HepG2 (cell line): Measurements from ENCODE around the gene ATPAF1. TPM values are rescaled to one million over a fixed set of nuclear protein-coding genes. Genes with fewer than 3 reads are reported as not detected.

Experiments used
- DNMT1 ChIP-seq: sonication (generic); formaldehyde crosslinking; IDR thresholded peaks from 2 replicates; pipeline ENCODE4 v1.5.1; 2020; ENCODE audit warnings: mild to moderate bottlenecking, missing genetic modification reagents
- GATAD2A ChIP-seq: IDR thresholded peaks from 2 replicates; pipeline ENCODE4 v1.6.1; 2016
- IKZF1 ChIP-seq: fragments of 450-650 bp; IDR thresholded peaks from 2 replicates; pipeline ENCODE4 v1.7.1; 2016
- NFIC ChIP-seq: IDR thresholded peaks from 2 replicates; pipeline ENCODE4 v1.6.1; 2012; ENCODE audit warnings: mild to moderate bottlenecking, low read length, inconsistent platforms
- PCBP2 ChIP-seq: fragments of 200-400 bp; formaldehyde crosslinking; optimal IDR thresholded peaks from 2 replicates; pipeline ENCODE3; 2018; ENCODE audit warnings: low read length, low read depth; ENCODE audit not compliant: poor library complexity, severe bottlenecking
- PHF8 ChIP-seq: sonication (generic); formaldehyde crosslinking; IDR thresholded peaks from 2 replicates; pipeline ENCODE4 v1.5.0; 2020; ENCODE audit warnings: missing genetic modification reagents
- PRMT3 ChIP-seq: sonication (generic); formaldehyde crosslinking; IDR thresholded peaks from 2 replicates; pipeline ENCODE4 v1.8.1; 2022; ENCODE audit warnings: low read depth, mild to moderate bottlenecking, moderate library complexity, missing genetic modification reagents, borderline replicate concordance
- RBM22 ChIP-seq: fragments of 200-400 bp; formaldehyde crosslinking; optimal IDR thresholded peaks from 2 replicates; pipeline ENCODE3; 2017; ENCODE audit warnings: mild to moderate bottlenecking, low read length, moderate library complexity
- SAP130 ChIP-seq: IDR thresholded peaks from 2 replicates; pipeline ENCODE4 v1.6.1; 2016; ENCODE audit warnings: low read depth
- SNRNP70 ChIP-seq: fragments of 200-400 bp; formaldehyde crosslinking; IDR thresholded peaks from 2 replicates; pipeline ENCODE4 v1.6.1; 2017; ENCODE audit warnings: mild to moderate bottlenecking, low read depth, low read length, moderate library complexity
- ZFP90 ChIP-seq: sonication (generic); formaldehyde crosslinking; IDR thresholded peaks from 2 replicates; pipeline ENCODE4 v1.8.0; 2022; ENCODE audit warnings: missing genetic modification reagents, mild to moderate bottlenecking, inconsistent platforms, borderline replicate concordance
- ZKSCAN8 ChIP-seq: IDR thresholded peaks from 2 replicates; pipeline ENCODE4 v1.6.1; 2016; ENCODE audit warnings: borderline replicate concordance, missing genetic modification reagents, missing compliant biosample characterization
- ZMYM4 ChIP-seq: sonication (generic); formaldehyde crosslinking; IDR thresholded peaks from 2 replicates; pipeline ENCODE4 v1.8.1; 2023; ENCODE audit warnings: mild to moderate bottlenecking, missing genetic modification reagents
- ZNF251 ChIP-seq: sonication (generic); formaldehyde crosslinking; IDR thresholded peaks from 2 replicates; pipeline ENCODE4 v1.9.0; 2021; ENCODE audit warnings: mild to moderate bottlenecking, missing genetic modification reagents
- ZNF292 ChIP-seq: sonication (generic); formaldehyde crosslinking; IDR thresholded peaks from 2 replicates; pipeline ENCODE4 v1.8.1; 2022; ENCODE audit warnings: mild to moderate bottlenecking, low read depth, missing genetic modification reagents, borderline replicate concordance
- ZNF3 ChIP-seq: IDR thresholded peaks from 2 replicates; pipeline ENCODE4 v1.7.0; 2017; ENCODE audit warnings: inconsistent platforms
- ZNF337 ChIP-seq: sonication (generic); formaldehyde crosslinking; IDR thresholded peaks from 2 replicates; pipeline ENCODE4 v1.5.1; 2020; ENCODE audit warnings: missing genetic modification reagents, low read depth, mild to moderate bottlenecking, borderline replicate concordance
- ZNF451 ChIP-seq: sonication (generic); formaldehyde crosslinking; IDR thresholded peaks from 2 replicates; pipeline ENCODE4 v1.5.0; 2020; ENCODE audit warnings: mild to moderate bottlenecking, missing genetic modification reagents
- ZNF644 ChIP-seq: IDR thresholded peaks from 2 replicates; pipeline ENCODE4 v1.6.1; 2016; ENCODE audit warnings: low read depth
- ZNF773 ChIP-seq: sonication (generic); formaldehyde crosslinking; IDR thresholded peaks from 2 replicates; pipeline ENCODE4 v1.4.0; 2020; ENCODE audit warnings: missing genetic modification reagents, borderline replicate concordance
- ZNF788 ChIP-seq: sonication (generic); formaldehyde crosslinking; IDR thresholded peaks from 2 replicates; pipeline ENCODE4 v1.5.0; 2020; ENCODE audit warnings: mild to moderate bottlenecking, missing genetic modification reagents, borderline replicate concordance
- polyA plus RNA-seq, 8 experiments: library from polyadenylated mRNA; depleted of rRNA in 3 of 8; stranded (reverse) in 7 of 8; unstranded in 1 of 8; fragments of >200 nt; fragmentation: Illumina TruSeq in 4 of 8; extraction: Trizol in 4 of 8; gene quantifications; 2 replicates each; pipeline versions ENCODE4 v1.2.1 to v1.2.3, GENCODE V29; 2011 to 2016; ENCODE audit warnings: low read depth in 4 of 8, missing spikeins in 1 of 8, mixed read lengths in 1 of 8; ENCODE audit not compliant: insufficient read depth in 1 of 8
- total RNA-seq, 5 experiments: library from RNA; depleted of rRNA; stranded (reverse); fragments of >200 nt; fragmentation: Illumina TruSeq; extraction: Trizol; gene quantifications; 2 replicates each; pipeline ENCODE4 v1.2.3, GENCODE V29; 2016; ENCODE audit warnings: low read depth in 1 of 5
- TF ChIP-seq, protein P1 (sequence below): sonication (generic); formaldehyde crosslinking; IDR thresholded peaks from 2 replicates; pipeline ENCODE4 v1.4.0; 2020; ENCODE audit warnings: missing genetic modification reagents
- TF ChIP-seq, protein P2 (sequence below), 2 experiments: fragments of 450-650 bp in 1 of 2; sonication (generic) in 1 of 2; formaldehyde crosslinking; IDR thresholded peaks; 2 replicates each; pipeline versions ENCODE4 v1.5.0 to v1.8.0; 2020 to 2022; ENCODE audit warnings: mild to moderate bottlenecking in 1 of 2, missing genetic modification reagents in 1 of 2
- TF ChIP-seq, protein P3 (sequence below): sonication (generic); formaldehyde crosslinking; IDR thresholded peaks from 2 replicates; pipeline ENCODE4; 2020; ENCODE audit warnings: missing genetic modification reagents, mild to moderate bottlenecking, borderline replicate concordance

Gene ATPAF1
- total and polyA plus RNA-seq, 2 of the 13 experiments (the other 11 are each of a cell fraction or from before 2014, with no cell fraction given): 66.6 to 76.7 TPM

DNA sequence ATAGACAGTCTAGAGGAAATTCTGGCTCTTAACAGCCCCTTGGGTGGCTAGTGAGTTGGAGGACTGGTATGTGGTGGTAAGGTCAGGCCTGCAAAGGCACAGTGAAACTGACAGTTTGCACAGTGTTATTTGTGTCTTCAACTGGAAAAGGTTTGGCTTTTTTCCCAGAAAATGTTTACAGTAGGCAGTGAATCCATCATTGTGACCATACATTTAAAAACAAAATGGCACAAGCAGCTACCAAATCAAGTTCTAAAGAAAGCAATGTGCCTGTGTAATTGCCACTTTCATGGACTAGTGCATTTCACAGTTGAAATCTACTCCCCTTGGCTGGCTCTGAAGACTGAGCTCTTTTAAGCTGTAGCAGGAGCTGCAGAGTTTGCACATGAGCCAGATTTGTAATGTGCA, 24.8 kb downstream of the ATPAF1 start (continued):
- TF ChIP-seq, protein P1, sequence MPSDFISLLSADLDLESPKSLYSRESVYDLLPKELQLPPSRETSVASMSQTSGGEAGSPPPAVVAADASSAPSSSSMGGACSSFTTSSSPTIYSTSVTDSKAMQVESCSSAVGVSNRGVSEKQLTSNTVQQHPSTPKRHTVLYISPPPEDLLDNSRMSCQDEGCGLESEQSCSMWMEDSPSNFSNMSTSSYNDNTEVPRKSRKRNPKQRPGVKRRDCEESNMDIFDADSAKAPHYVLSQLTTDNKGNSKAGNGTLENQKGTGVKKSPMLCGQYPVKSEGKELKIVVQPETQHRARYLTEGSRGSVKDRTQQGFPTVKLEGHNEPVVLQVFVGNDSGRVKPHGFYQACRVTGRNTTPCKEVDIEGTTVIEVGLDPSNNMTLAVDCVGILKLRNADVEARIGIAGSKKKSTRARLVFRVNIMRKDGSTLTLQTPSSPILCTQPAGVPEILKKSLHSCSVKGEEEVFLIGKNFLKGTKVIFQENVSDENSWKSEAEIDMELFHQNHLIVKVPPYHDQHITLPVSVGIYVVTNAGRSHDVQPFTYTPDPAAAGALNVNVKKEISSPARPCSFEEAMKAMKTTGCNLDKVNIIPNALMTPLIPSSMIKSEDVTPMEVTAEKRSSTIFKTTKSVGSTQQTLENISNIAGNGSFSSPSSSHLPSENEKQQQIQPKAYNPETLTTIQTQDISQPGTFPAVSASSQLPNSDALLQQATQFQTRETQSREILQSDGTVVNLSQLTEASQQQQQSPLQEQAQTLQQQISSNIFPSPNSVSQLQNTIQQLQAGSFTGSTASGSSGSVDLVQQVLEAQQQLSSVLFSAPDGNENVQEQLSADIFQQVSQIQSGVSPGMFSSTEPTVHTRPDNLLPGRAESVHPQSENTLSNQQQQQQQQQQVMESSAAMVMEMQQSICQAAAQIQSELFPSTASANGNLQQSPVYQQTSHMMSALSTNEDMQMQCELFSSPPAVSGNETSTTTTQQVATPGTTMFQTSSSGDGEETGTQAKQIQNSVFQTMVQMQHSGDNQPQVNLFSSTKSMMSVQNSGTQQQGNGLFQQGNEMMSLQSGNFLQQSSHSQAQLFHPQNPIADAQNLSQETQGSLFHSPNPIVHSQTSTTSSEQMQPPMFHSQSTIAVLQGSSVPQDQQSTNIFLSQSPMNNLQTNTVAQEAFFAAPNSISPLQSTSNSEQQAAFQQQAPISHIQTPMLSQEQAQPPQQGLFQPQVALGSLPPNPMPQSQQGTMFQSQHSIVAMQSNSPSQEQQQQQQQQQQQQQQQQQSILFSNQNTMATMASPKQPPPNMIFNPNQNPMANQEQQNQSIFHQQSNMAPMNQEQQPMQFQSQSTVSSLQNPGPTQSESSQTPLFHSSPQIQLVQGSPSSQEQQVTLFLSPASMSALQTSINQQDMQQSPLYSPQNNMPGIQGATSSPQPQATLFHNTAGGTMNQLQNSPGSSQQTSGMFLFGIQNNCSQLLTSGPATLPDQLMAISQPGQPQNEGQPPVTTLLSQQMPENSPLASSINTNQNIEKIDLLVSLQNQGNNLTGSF (CRISPR knock-in tag): no peak
- no peak for TF ChIP-seq IKZF1
- TF ChIP-seq ZNF451: no peak
- no peak for TF ChIP-seq PRMT3 (CRISPR knock-in tag)
- no peak for TF ChIP-seq ZNF337 (CRISPR knock-in tag)
- TF ChIP-seq ZNF3 (CRISPR knock-in tag): no peak
- TF ChIP-seq ZNF292: 0 out of 2 replicates have a peak, but pooled peaks have one; percentile 26
- TF ChIP-seq SNRNP70: no peak
- TF ChIP-seq, protein P2, sequence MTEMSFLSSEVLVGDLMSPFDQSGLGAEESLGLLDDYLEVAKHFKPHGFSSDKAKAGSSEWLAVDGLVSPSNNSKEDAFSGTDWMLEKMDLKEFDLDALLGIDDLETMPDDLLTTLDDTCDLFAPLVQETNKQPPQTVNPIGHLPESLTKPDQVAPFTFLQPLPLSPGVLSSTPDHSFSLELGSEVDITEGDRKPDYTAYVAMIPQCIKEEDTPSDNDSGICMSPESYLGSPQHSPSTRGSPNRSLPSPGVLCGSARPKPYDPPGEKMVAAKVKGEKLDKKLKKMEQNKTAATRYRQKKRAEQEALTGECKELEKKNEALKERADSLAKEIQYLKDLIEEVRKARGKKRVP (CRISPR knock-in tag; IDR thresholded peaks at IDR 0.05): no peak
- TF ChIP-seq, protein P3, sequence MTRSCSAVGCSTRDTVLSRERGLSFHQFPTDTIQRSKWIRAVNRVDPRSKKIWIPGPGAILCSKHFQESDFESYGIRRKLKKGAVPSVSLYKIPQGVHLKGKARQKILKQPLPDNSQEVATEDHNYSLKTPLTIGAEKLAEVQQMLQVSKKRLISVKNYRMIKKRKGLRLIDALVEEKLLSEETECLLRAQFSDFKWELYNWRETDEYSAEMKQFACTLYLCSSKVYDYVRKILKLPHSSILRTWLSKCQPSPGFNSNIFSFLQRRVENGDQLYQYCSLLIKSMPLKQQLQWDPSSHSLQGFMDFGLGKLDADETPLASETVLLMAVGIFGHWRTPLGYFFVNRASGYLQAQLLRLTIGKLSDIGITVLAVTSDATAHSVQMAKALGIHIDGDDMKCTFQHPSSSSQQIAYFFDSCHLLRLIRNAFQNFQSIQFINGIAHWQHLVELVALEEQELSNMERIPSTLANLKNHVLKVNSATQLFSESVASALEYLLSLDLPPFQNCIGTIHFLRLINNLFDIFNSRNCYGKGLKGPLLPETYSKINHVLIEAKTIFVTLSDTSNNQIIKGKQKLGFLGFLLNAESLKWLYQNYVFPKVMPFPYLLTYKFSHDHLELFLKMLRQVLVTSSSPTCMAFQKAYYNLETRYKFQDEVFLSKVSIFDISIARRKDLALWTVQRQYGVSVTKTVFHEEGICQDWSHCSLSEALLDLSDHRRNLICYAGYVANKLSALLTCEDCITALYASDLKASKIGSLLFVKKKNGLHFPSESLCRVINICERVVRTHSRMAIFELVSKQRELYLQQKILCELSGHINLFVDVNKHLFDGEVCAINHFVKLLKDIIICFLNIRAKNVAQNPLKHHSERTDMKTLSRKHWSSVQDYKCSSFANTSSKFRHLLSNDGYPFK (CRISPR knock-in tag): no peak
- TF ChIP-seq ZNF788 (CRISPR knock-in tag): no peak
- no peak for TF ChIP-seq RBM22
- TF ChIP-seq DNMT1 (CRISPR knock-in tag): no peak
- TF ChIP-seq SAP130 (CRISPR knock-in tag): peak; percentile 23
- no peak for TF ChIP-seq ZNF773 (CRISPR knock-in tag)
- TF ChIP-seq NFIC: no peak
- TF ChIP-seq ZKSCAN8 (CRISPR knock-in tag): peak; percentile 55; the same call in 1 of the 2 replicates
- no peak for TF ChIP-seq ZNF251 (CRISPR knock-in tag)
- no peak for TF ChIP-seq PHF8
- TF ChIP-seq ZFP90 (CRISPR knock-in tag): no peak
- TF ChIP-seq ZNF644 (CRISPR knock-in tag): peak; percentile 83
- peak; percentile 23; the same call in 1 of the 2 replicates for TF ChIP-seq GATAD2A (CRISPR knock-in tag)
- TF ChIP-seq ZMYM4 (CRISPR knock-in tag): no peak
- TF ChIP-seq PCBP2: no peak
